Measurements from ENCODE around the gene DDX20. TPM values are rescaled to one million over a fixed set of nuclear protein-coding genes. Genes with fewer than 3 reads are reported as not detected.

The DDX20 gene, protein sequence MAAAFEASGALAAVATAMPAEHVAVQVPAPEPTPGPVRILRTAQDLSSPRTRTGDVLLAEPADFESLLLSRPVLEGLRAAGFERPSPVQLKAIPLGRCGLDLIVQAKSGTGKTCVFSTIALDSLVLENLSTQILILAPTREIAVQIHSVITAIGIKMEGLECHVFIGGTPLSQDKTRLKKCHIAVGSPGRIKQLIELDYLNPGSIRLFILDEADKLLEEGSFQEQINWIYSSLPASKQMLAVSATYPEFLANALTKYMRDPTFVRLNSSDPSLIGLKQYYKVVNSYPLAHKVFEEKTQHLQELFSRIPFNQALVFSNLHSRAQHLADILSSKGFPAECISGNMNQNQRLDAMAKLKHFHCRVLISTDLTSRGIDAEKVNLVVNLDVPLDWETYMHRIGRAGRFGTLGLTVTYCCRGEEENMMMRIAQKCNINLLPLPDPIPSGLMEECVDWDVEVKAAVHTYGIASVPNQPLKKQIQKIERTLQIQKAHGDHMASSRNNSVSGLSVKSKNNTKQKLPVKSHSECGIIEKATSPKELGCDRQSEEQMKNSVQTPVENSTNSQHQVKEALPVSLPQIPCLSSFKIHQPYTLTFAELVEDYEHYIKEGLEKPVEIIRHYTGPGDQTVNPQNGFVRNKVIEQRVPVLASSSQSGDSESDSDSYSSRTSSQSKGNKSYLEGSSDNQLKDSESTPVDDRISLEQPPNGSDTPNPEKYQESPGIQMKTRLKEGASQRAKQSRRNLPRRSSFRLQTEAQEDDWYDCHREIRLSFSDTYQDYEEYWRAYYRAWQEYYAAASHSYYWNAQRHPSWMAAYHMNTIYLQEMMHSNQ
- total RNA-seq (2022; extraction: Qiagen RNA extraction) = 8.7 to 9.9 TPM (median 9.0 TPM) in 5 replicates

DNA sequence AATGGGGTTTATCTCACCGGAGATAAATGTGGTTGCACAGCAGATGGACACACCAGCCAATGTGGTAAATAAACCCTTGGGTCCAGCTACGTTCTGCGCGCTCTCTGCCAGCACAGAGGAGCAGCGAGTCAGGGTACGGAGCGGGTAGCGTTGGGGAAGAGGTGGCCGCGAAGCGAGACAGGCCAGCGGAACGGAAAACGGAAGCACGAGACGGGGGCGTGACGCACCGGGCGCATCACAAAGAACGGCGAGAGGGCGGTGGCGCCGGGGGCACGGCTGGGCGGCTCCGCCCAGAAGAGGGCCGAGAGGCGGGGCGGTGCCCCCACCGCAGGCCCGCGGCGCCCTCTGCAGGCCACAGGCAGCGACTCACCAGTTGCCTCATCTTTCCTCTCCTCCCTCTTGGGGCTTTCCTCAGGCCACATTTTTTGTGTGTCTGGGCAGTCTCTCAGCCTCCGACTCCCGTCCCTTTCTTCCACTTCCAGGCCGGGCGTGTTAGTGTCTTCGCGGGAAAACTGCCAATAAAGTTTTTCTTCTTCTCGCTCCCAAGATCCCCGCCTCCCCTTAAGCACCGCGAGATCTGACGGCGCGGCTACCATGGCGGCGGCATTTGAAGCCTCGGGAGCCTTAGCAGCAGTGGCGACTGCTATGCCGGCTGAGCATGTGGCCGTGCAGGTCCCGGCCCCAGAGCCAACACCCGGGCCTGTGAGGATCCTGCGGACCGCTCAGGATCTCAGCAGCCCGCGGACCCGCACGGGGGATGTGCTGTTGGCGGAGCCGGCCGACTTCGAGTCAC lies at the start of gene DDX20:
Gene DDX20, plus strand, starts transcription at position 571 of the 793 bp plus-strand sequence. Its CDS starts 24 bp downstream, at position 595.

DNA sequence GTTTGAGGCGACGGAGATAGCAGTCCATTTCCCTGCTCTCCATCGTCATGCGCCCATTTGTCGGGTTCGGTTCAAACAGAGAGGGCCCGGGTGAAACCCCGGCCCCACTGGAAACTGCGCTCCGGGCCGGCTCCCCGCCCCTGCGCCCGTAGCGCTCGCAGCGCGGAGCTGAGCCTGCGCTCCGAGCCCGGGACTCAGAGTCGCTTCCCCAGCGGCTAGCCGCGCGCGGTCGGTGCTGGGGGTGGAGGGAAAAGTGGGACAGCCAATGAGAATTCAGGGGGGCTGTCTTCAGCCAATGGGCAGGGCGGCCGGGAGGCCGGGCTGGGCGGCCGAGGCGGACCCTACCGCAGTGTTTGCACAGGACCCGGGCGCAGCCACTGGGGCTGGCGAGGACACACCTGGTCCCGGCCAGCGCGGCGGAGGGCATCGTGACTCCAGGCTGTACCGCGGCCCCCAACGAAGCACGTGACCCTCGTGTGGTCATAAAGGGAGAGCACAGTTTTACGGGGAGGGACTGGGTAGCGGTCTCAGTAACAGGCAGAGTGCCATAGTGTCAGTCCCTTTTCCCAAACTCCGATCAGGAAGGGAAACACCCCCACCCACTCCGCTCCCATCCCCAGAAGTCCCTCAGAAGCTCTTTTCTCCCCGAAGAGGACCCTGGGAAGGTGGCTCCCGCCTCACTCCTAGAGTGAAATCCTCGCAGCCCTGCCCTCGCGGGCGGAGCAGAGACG lies 16.3 kb upstream of the DDX20 start, which contains the start of gene INKA2:
Gene INKA2, minus strand, starts transcription at position 202 of the 731 bp plus-strand sequence. Its CDS starts 153 bp downstream, at position 49.

Other genes starting within 250 kb of the DDX20 start
- gene RAP1A, start 136.1 kb upstream of the DDX20 start, total RNA-seq (2022; extraction: Qiagen RNA extraction) = 23.5 to 37.2 TPM (median 27.5 TPM) in 5 replicates
- 2.2 to 2.7 TPM (median 2.3 TPM) in 5 replicates for gene INKA2, start 16.5 kb upstream of the DDX20 start, total RNA-seq (2022; extraction: Qiagen RNA extraction)
- 0.01 to 0.02 TPM in 2 of 5 replicates, not detected in the others for gene KCND3, start 233.8 kb downstream of the DDX20 start, total RNA-seq (2022; extraction: Qiagen RNA extraction)